B cell (primary cell): Measurements from ENCODE around the gene NPW.

Source experiments
- CTCF ChIP-seq: fragments of 200-600 bp; IDR thresholded peaks from one replicate; pipeline ENCODE4 v1.8.0; 2022; ENCODE audit warnings: antibody characterized with exemption, mild to moderate bottlenecking
- EZH2 ChIP-seq: IDR thresholded peaks from 2 replicates; pipeline ENCODE4 v1.6.1; 2012; ENCODE audit warnings: borderline replicate concordance, low read depth, mild to moderate bottlenecking, moderate library complexity, low read length; ENCODE audit not compliant: insufficient read depth, poor library complexity, severe bottlenecking

- TF ChIP-seq EZH2 (no peak), CTCF (no peak)
Measured at GRCh38 chr16:2057438-2057837, 37.9 kb downstream of the NPW start.
